Esophagus muscularis mucosa (tissue), 4 donors: Measurements from ENCODE around the gene ANO3. TPM values are rescaled to one million over a fixed set of nuclear protein-coding genes. Genes with fewer than 3 reads are reported as not detected.
"Not testable (repeated sequence)": the region's sequence is repeated elsewhere in the genome, so short reads cannot be mapped to it uniquely, and the experiment has no call there.

ENCODE experiments used
- DNase-seq: peaks from one replicate; pipeline ENCODE4 v3.0.0-alpha.2; 2017; ENCODE audit errors: extremely low spot score
- H3K27ac ChIP-seq, 4 donors: fragments of 200-600 bp; sonication (generic); replicated peaks in 1 of 4; 1 replicate in 3 of 4; 2 replicates in 1 of 4; pipeline ENCODE4 v1.5.1; 2016 to 2019; ENCODE audit warnings: mild to moderate bottlenecking in 1 of 4
- H3K27me3 ChIP-seq, 4 donors: fragments of 200-600 bp; sonication (generic); one replicate each; pipeline versions ENCODE4 v1.5.1 to v1.6.0; 2016 to 2019
- H3K36me3 ChIP-seq, 4 donors: fragments of 200-600 bp; sonication (generic); one replicate each; pipeline ENCODE4 v1.5.1; 2016 to 2019
- H3K4me1 ChIP-seq, 4 donors: fragments of 200-600 bp; sonication (generic); one replicate each; pipeline ENCODE4 v1.5.1; 2016 to 2019
- H3K4me3 ChIP-seq, 4 donors: fragments of 200-600 bp; sonication (generic); 1 replicate in 2 of 4; 2 replicates in 2 of 4; pipeline ENCODE4 v1.5.1; 2016 to 2019; ENCODE audit warnings: mild to moderate bottlenecking in 4 of 4, moderate library complexity in 1 of 4
- H3K9me3 ChIP-seq, 4 donors: fragments of 200-600 bp; sonication (generic); 1 replicate in 3 of 4; 2 replicates in 1 of 4; pipeline ENCODE4 v1.5.1; 2016 to 2019
- CTCF ChIP-seq, 3 experiments: fragments of 200-600 bp in 2 of 3; fragments of 450-650 bp in 1 of 3; sonication (generic) in 2 of 3; IDR thresholded peaks; one replicate each; pipeline ENCODE4 v1.5.1; 2017 to 2019; ENCODE audit warnings: antibody characterized with exemption in 3 of 3, mild to moderate bottlenecking in 2 of 3, moderate library complexity in 1 of 3
- EP300 ChIP-seq: sonication (generic); formaldehyde crosslinking; IDR thresholded peaks from one replicate; pipeline ENCODE4 v1.6.1; 2017; ENCODE audit warnings: antibody characterized with exemption
- POLR2A ChIP-seq: fragments of 450-650 bp; IDR thresholded peaks from one replicate; pipeline ENCODE4 v1.6.1; 2017; ENCODE audit warnings: antibody characterized with exemption, moderate library complexity, mild to moderate bottlenecking, low read depth
- POLR2AphosphoS5 ChIP-seq, 2 donors: sonication (generic); formaldehyde crosslinking; IDR thresholded peaks; one replicate each; pipeline ENCODE4 v1.6.1; 2017; ENCODE audit warnings: antibody characterized with exemption in 2 of 2
- WGBS: methylation state at CpG from one replicate; pipeline ENCODE4 v1.1.5; 2018; 5-methylcytosine and 5-hydroxymethylcytosine counted together
- intact Hi-C: fragments of 100-400 bp; cut with DNase I; formaldehyde crosslinking; loops from one replicate; pipeline ENCODE4 v1.15.1; 2023
- total RNA-seq, 4 donors: library from RNA; depleted of rRNA; stranded (reverse); fragments of >200 nt; gene quantifications; one replicate each; pipeline versions ENCODE4 v1.1.0 to v1.2.1, GENCODE V29; 2016

Gene ANO3
- total RNA-seq, 4 donors from 2014 or later: 0.17 TPM; not detected in 3

- no peak overlapping the region for H3K27ac ChIP-seq
- peaks cover 0 to 13% (median 5%) of the 10 kb centered on the region in 4 donors for H3K4me1 ChIP-seq
- TF ChIP-seq EP300: no peak
- TF ChIP-seq POLR2AphosphoS5 (IDR thresholded peaks at IDR 0.05): no peak
- WGBS: 93% methylated on average over 2 of the region's 2 CpGs
- H3K27me3 ChIP-seq: no peaks in the 10 kb centered on the region
- H3K9me3 ChIP-seq: no peaks in the 10 kb centered on the region
- no peak overlapping the region for H3K4me3 ChIP-seq
- DNase-seq: no peak
- no peaks in the 10 kb centered on the region for H3K36me3 ChIP-seq
- intact Hi-C loops: no loop called here
Observed at GRCh38 chr11:26622181-26622580, 290.3 kb downstream of the ANO3 start.

GRCh38 chr11:26623076-26623659, 291.2 kb downstream of the ANO3 start:
- Histone ChIP-seq H3K36me3 (no peaks in the 10 kb centered on the region), H3K27ac (no peak overlapping the region), H3K4me3 (no peak overlapping the region), H3K27me3 (no peaks in the 10 kb centered on the region), H3K4me1 (peaks cover 0 to 13% (median 5%) of the 10 kb centered on the region in 4 donors), H3K9me3 (no peaks in the 10 kb centered on the region)
- WGBS: 70% methylated on average over 2 of the region's 2 CpGs
- TF ChIP-seq POLR2A (no peak), CTCF (IDR thresholded peaks at IDR 0.05) (no peak), POLR2AphosphoS5 (IDR thresholded peaks at IDR 0.05) (no peak), EP300 (no peak)
- intact Hi-C loops: no loop called here
- DNase-seq: no peak

- H3K9me3 ChIP-seq: no peaks in the 10 kb centered on the region
- no peaks in the 10 kb centered on the region for H3K36me3 ChIP-seq
- no peak overlapping the region for H3K27ac ChIP-seq
- TF ChIP-seq POLR2AphosphoS5 (IDR thresholded peaks at IDR 0.05): no peak
- TF ChIP-seq CTCF (IDR thresholded peaks at IDR 0.05): no peak
- TF ChIP-seq EP300: no peak
- TF ChIP-seq POLR2A: no peak
- H3K4me3 ChIP-seq: no peak overlapping the region
- WGBS: 100% methylated on average over 1 of the region's 1 CpG
- intact Hi-C loops: no loop called here
- no peaks in the 10 kb centered on the region for H3K27me3 ChIP-seq
- H3K4me1 ChIP-seq: peaks cover 0 to 6% (median 1%) of the 10 kb centered on the region in 4 donors
- no peak for DNase-seq
Observed at GRCh38 chr11:26626346-26626745, 294.4 kb downstream of the ANO3 start.

- intact Hi-C loops: no loop called here
- Histone ChIP-seq H3K27me3 (no peaks in the 10 kb centered on the region), H3K36me3 (no peaks in the 10 kb centered on the region), H3K9me3 (no peaks in the 10 kb centered on the region), H3K4me3 (no peak overlapping the region), H3K27ac (no peak overlapping the region), H3K4me1 (no peaks in the 10 kb centered on the region)
- TF ChIP-seq POLR2AphosphoS5 (IDR thresholded peaks at IDR 0.05) (no peak), POLR2A (no peak), CTCF (IDR thresholded peaks at IDR 0.05) (no peak), EP300 (no peak)
- DNase-seq: no peak
- 63% methylated on average over 2 of the region's 2 CpGs for WGBS
Observed at GRCh38 chr11:26632691-26633159, 300.8 kb downstream of the ANO3 start.

- intact Hi-C loops: loop anchor here (10.0 kb wide), 1 partner anchor 309 kb away; the partner anchor contains the start of gene ANO3
- not testable (repeated sequence) for H3K27me3 ChIP-seq, H3K4me3 ChIP-seq, H3K9me3 ChIP-seq, H3K4me1 ChIP-seq, DNase-seq, H3K36me3 ChIP-seq, H3K27ac ChIP-seq
- WGBS: 93% methylated on average over 10 of the region's 10 CpGs
Observed at GRCh38 chr11:26643314-26643713, 311.4 kb downstream of the ANO3 start.

DNA sequence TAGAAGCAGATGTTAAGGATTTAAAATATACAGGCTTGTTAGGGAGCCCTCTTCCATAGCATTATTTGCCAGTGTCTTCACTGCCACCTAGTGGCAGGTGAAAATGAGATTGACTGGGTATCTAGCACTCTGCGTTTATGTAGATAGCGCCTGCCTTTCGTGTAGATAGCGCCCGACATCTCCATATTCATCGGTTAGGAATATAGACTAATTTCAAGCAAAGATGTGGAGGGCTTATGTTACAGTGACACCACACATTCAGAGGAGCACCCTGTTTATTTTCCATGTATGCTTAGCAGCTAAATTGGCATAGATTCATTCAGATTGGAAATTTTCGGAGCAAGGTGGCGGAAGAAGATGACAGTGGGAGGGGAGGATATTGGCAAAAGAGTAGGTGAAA, 318.0 kb downstream of the ANO3 start:
- no peak overlapping the region for H3K27ac ChIP-seq
- intact Hi-C loops: loop anchor here (5.0 to 10.0 kb wide), 2 partner anchors 315 to 353 kb away; partner anchors contain the start of gene ANO3
- no peaks in the 10 kb centered on the region for H3K27me3 ChIP-seq
- WGBS: 38% methylated on average over 8 of the region's 8 CpGs
- TF ChIP-seq CTCF (IDR thresholded peaks at IDR 0.05) (peak; percentile 61 to 73 (median 71)), POLR2A (no peak)
- H3K36me3 ChIP-seq: no peaks in the 10 kb centered on the region
- DNase-seq: no peak
- no peaks in the 10 kb centered on the region for H3K9me3 ChIP-seq
- peaks cover 0 to 3% (median 0%) of the 10 kb centered on the region in 4 donors for H3K4me1 ChIP-seq
- H3K4me3 ChIP-seq: no peak overlapping the region
